ENCODE results near the gene RFX3.
A peak's percentile ranks its signal among the peaks of the same experiment; 100 is the strongest.

Gene RFX3

GRCh38 chr9:3191715-3192114, 334.1 kb downstream of the RFX3 start:
- DNase-seq, result no peak

- DNase-seq, result no peak
These were observed 336.5 kb downstream of the RFX3 start for GRCh38 chr9:3189113-3189861.

- DNase-seq, result no peak
These were observed 339.1 kb downstream of the RFX3 start for GRCh38 chr9:3186751-3187150.

- DNase-seq, result peak; percentile 20
These were observed 344.5 kb downstream of the RFX3 start for GRCh38 chr9:3181049-3181953.

GRCh38 chr9:3180696-3181048, 345.1 kb downstream of the RFX3 start:
- DNase-seq, result no peak

DNA sequence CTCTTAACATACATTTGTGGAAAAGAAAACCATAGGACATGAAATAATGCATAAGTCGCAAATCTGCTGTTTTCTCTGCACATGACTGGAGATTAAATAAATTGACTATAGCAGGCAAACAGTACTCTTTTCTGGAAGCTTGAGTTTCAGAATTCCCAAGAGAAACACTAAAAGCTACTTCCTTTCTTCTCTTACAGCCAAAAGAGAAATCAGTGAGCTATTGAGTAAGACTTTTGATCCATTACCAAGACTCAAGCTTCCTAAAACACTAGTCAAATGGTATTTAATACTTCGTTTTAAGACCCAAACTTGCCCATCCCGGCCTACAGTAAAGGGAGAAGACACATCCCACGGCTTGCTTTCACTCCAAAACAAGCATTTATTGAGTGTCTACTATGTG, 346.1 kb downstream of the RFX3 start:
- DNase-seq, result no peak

DNA sequence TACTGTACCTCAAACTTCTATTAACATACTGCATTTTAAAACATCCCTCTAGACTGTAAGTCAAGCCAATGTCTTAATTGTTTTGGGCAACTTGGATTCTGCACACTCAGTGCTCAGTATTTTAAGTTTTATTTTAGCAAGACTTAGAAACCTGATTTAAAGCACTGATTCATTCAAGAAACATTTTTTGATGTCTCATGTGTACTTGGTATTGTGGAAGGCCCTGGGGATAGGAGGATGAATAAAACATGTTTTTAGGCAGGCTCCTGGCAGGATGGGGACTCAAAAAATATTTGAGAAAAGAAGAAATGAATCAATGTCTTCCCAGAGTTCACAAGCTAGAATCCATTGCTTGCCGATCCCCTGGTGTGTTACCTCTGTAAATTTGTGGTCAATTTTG, 347.9 kb downstream of the RFX3 start:
- no peak for DNase-seq

- DNase-seq, result no peak
These were observed 348.5 kb downstream of the RFX3 start for GRCh38 chr9:3177146-3177761.

GRCh38 chr9:3173374-3173773, 352.4 kb downstream of the RFX3 start:
- DNase-seq, result no peak

DNA sequence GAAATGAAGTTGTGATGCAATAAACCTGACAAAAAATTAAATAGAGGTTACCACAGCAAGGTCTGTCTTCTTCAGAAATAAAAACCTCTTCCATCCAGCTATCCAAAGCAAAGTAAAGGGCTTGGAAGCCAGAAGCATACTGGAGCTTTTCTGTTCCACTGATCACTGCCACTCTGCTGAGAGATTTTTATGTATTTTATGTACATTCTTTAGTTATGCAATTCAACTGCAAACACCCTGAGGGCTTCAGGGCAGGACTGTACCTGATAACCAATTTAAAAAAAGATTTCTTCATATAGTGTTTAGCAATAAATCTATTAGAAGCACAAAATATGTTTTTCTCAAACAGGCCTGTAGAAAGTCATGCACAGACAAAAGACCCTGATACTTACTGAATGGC, 355.0 kb downstream of the RFX3 start:
- no peak for DNase-seq
